Measurements from ENCODE around the gene ABI3BP. TPM values are rescaled to one million over a fixed set of nuclear protein-coding genes. Genes with fewer than 3 reads are reported as not detected.

ABI3BP gene
- total and polyA plus RNA-seq, 2 experiments from 2014 or later: 0.42 to 0.57 TPM

DNA sequence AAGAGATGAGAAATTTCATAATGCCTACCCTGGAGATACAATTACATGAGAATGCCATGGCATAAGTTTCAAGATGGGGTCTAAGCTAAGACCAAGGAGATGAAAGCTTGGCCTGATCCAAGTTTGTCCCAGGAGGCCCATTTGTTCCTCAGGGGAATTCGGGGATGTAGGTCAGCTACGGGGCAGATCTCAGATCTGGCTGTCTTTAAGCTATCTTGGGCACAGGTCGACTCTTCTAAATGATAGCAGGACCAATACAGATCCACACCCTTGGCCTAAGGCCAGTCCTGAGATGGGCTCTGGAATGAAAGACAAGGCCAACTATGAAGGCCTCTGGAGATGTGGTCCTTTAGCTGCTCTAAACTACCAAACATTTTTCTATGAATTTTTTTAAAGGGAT lies 16.6 kb downstream of the ABI3BP start:
- H3K27ac ChIP-seq (ENCODE audit: low read depth): no peak overlapping the region
- ATAC-seq (no peak), DNase-seq (ENCODE audit: low spot score) (no peak)
- H4K20me1 ChIP-seq (replicated peaks; ENCODE audit: insufficient read depth): no peaks in the 10 kb centered on the region
- H3K9me2 ChIP-seq (ENCODE audit: insufficient read depth): 0 out of 2 replicates have a peak, but pooled peaks cover 3% of the 10 kb centered on the region
- no peak overlapping the region for H3K27ac Mint-ChIP-seq
- no peaks in the 10 kb centered on the region for H3K4me1 ChIP-seq (ENCODE audit: insufficient read depth)
- no peaks in the 10 kb centered on the region for H3K27me3 Mint-ChIP-seq (ENCODE audit: insufficient read depth, low read depth, poor library complexity)
- H3K4me3 ChIP-seq: no peak overlapping the region
- no peak for TF ChIP-seq NANOG (IDR thresholded peaks at IDR 0.05; ENCODE audit: borderline replicate concordance)
- TF ChIP-seq POLR2AphosphoS5 (IDR thresholded peaks at IDR 0.05; ENCODE audit: low read depth): no peak
- TF ChIP-seq EZH2 (IDR thresholded peaks at IDR 0.05; ENCODE audit: low read depth, unreplicated experiment): no peak
- TF ChIP-seq CREB1 (CRISPR knock-in tag; IDR thresholded peaks at IDR 0.05; ENCODE audit: low read depth): no peak
- no peak for TF ChIP-seq STAT1 (IDR thresholded peaks at IDR 0.05; ENCODE audit: unreplicated experiment)
- TF ChIP-seq JUNB (IDR thresholded peaks at IDR 0.05; ENCODE audit: unreplicated experiment): no peak
- TF ChIP-seq, protein P1, sequence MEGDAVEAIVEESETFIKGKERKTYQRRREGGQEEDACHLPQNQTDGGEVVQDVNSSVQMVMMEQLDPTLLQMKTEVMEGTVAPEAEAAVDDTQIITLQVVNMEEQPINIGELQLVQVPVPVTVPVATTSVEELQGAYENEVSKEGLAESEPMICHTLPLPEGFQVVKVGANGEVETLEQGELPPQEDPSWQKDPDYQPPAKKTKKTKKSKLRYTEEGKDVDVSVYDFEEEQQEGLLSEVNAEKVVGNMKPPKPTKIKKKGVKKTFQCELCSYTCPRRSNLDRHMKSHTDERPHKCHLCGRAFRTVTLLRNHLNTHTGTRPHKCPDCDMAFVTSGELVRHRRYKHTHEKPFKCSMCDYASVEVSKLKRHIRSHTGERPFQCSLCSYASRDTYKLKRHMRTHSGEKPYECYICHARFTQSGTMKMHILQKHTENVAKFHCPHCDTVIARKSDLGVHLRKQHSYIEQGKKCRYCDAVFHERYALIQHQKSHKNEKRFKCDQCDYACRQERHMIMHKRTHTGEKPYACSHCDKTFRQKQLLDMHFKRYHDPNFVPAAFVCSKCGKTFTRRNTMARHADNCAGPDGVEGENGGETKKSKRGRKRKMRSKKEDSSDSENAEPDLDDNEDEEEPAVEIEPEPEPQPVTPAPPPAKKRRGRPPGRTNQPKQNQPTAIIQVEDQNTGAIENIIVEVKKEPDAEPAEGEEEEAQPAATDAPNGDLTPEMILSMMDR (conservative IDR thresholded peaks at IDR 0.05; ENCODE audit: low read depth in 2 of 2): no peak
- no peak for TF ChIP-seq ZNF331 (CRISPR knock-in tag; IDR thresholded peaks at IDR 0.05; ENCODE audit: low read depth)
- no peak for TF ChIP-seq ETS1 (IDR thresholded peaks at IDR 0.05)
- TF ChIP-seq ZNF114 (CRISPR knock-in tag; IDR thresholded peaks at IDR 0.05): no peak
- no peaks in the 10 kb centered on the region; the same call in 2 of the 3 replicates for H3K4me1 Mint-ChIP-seq
- no peak overlapping the region for H2AFZ ChIP-seq
- H3K4me2 ChIP-seq: no peak overlapping the region
- no peaks in the 10 kb centered on the region for H3K9me3 Mint-ChIP-seq
- H3F3A ChIP-seq (replicated peaks; ENCODE audit: low read depth): no peaks in the 10 kb centered on the region
- H3K4me3 Mint-ChIP-seq: no peak overlapping the region
- no peaks in the 10 kb centered on the region for H3K36me3 ChIP-seq (ENCODE audit: insufficient read depth)
- H3K79me2 ChIP-seq (replicated peaks; ENCODE audit: insufficient read depth): no peaks in the 10 kb centered on the region
- no peaks in the 10 kb centered on the region for H3K36me3 Mint-ChIP-seq (ENCODE audit: low read depth)
- H3K27me3 ChIP-seq (ENCODE audit: insufficient read depth): no peaks in the 10 kb centered on the region

DNA sequence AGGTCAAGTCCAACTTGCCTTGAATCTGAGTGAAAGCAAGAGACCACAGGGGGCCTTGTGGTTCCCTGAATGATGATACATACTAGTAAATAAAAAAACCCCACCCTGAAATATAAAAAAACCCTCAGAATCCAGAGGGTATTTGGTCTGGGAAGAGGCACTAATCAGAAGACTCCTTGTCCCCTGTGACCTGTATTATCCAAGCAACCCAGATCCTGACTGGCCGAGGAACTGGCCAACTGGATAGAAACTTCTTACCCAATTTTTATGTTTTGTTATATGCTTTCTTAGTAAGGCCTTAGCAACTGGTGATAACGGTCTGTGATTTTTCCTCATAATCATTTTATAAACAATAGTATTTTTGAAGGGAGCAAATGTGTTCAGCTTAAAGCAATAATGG lies 17.5 kb downstream of the ABI3BP start:
- Mint-ChIP-seq H3K27me3 (ENCODE audit: insufficient read depth, low read depth, poor library complexity) (peaks cover 3% of the 10 kb centered on the region), H3K4me3 (no peak overlapping the region), H3K36me3 (ENCODE audit: low read depth) (no peaks in the 10 kb centered on the region), H3K4me1 (no peaks in the 10 kb centered on the region), H3K27ac (no peak overlapping the region), H3K9me3 (no peaks in the 10 kb centered on the region)
- Histone ChIP-seq H3K27me3 (ENCODE audit: insufficient read depth) (no peaks in the 10 kb centered on the region), H2AFZ (no peak overlapping the region), H3K27ac (ENCODE audit: low read depth) (no peak overlapping the region), H3K4me1 (ENCODE audit: insufficient read depth) (no peaks in the 10 kb centered on the region), H3K36me3 (ENCODE audit: insufficient read depth) (no peaks in the 10 kb centered on the region), H3K4me3 (no peak overlapping the region), H3K9me2 (ENCODE audit: insufficient read depth) (0 out of 2 replicates have a peak, but pooled peaks cover 2% of the 10 kb centered on the region), H4K20me1 (replicated peaks; ENCODE audit: insufficient read depth) (no peaks in the 10 kb centered on the region), H3K79me2 (replicated peaks; ENCODE audit: insufficient read depth) (no peaks in the 10 kb centered on the region), H3K4me2 (no peak overlapping the region), H3F3A (replicated peaks; ENCODE audit: low read depth) (no peaks in the 10 kb centered on the region)
- ATAC-seq (no peak), DNase-seq (ENCODE audit: low spot score) (no peak)
- TF ChIP-seq ZNF331 (CRISPR knock-in tag; IDR thresholded peaks at IDR 0.05; ENCODE audit: low read depth): no peak
- TF ChIP-seq POLR2AphosphoS5 (IDR thresholded peaks at IDR 0.05; ENCODE audit: low read depth): no peak
- no peak for TF ChIP-seq EZH2 (IDR thresholded peaks at IDR 0.05; ENCODE audit: low read depth, unreplicated experiment)
- no peak for TF ChIP-seq ZNF114 (CRISPR knock-in tag; IDR thresholded peaks at IDR 0.05)
- no peak for TF ChIP-seq CREB1 (CRISPR knock-in tag; IDR thresholded peaks at IDR 0.05; ENCODE audit: low read depth)
- no peak for TF ChIP-seq EZH2phosphoT487 (IDR thresholded peaks at IDR 0.05; ENCODE audit: unreplicated experiment)
- TF ChIP-seq ETS1 (IDR thresholded peaks at IDR 0.05): no peak
- no peak for TF ChIP-seq STAT1 (IDR thresholded peaks at IDR 0.05; ENCODE audit: unreplicated experiment)
- TF ChIP-seq REST (IDR thresholded peaks at IDR 0.05; ENCODE audit: unreplicated experiment): no peak
- no peak for TF ChIP-seq NANOG (IDR thresholded peaks at IDR 0.05; ENCODE audit: borderline replicate concordance)

All from GM23338 (cell line).